Fibroblast of lung (primary cell): ENCODE measurements around the gene MTM1. TPM values are rescaled to one million over a fixed set of nuclear protein-coding genes. Genes with fewer than 3 reads are reported as not detected.
A peak's percentile ranks its signal among the peaks of the same experiment; 100 is the strongest.

Experiments
- DNase-seq, 2 donors: peaks; one replicate each; pipeline versions ENCODE4 v3.0.0 to v3.0.0-alpha.2; 2010; ENCODE audit warnings: low read depth in 2 of 2
- H2AFZ ChIP-seq: 2 replicates; pipeline ENCODE4 v1.5.1; 2012; ENCODE audit warnings: low read length, control low read depth, inconsistent platforms
- H3K27ac ChIP-seq: 2 replicates; pipeline ENCODE4 v1.5.1; 2011; ENCODE audit warnings: low read length, control low read depth; ENCODE audit not compliant: insufficient read depth
- H3K27me3 ChIP-seq: 2 replicates; pipeline ENCODE4 v1.5.1; 2011; ENCODE audit warnings: mild to moderate bottlenecking, low read length; ENCODE audit not compliant: control insufficient read depth, insufficient read depth
- H3K36me3 ChIP-seq: 2 replicates; pipeline ENCODE4 v1.5.1; 2011; ENCODE audit warnings: low read length; ENCODE audit not compliant: control insufficient read depth, insufficient read depth
- H3K4me1 ChIP-seq: 2 replicates; pipeline ENCODE4 v1.5.1; 2011; ENCODE audit warnings: low read length; ENCODE audit not compliant: control insufficient read depth, insufficient read depth; ENCODE audit errors: extremely low read depth
- H3K4me2 ChIP-seq: 2 replicates; pipeline ENCODE4 v1.5.1; 2011; ENCODE audit warnings: low read length, control low read depth; ENCODE audit not compliant: insufficient read depth; ENCODE audit errors: extremely low read depth
- H3K4me3 ChIP-seq, 4 experiments: fragments of 200-600 bp in 1 of 4; sonication (generic) in 1 of 4; replicated peaks in 1 of 4; 2 replicates each; pipeline ENCODE4 v1.5.1; 2011 to 2016; ENCODE audit warnings: low read length in 4 of 4, low read depth in 3 of 4, mild to moderate bottlenecking in 3 of 4, control low read depth in 2 of 4, inconsistent platforms in 1 of 4, mixed read lengths in 1 of 4; ENCODE audit not compliant: insufficient read depth in 1 of 4; ENCODE audit errors: control extremely low read depth in 1 of 4
- H3K79me2 ChIP-seq: 2 replicates; pipeline ENCODE4 v1.5.1; 2012; ENCODE audit warnings: mild to moderate bottlenecking, low read length, inconsistent platforms; ENCODE audit not compliant: control insufficient read depth, insufficient read depth
- H3K9ac ChIP-seq: 2 replicates; pipeline ENCODE4 v1.5.1; 2011; ENCODE audit warnings: mild to moderate bottlenecking, low read length, control low read depth; ENCODE audit not compliant: insufficient read depth
- H3K9me3 ChIP-seq: 2 replicates; pipeline ENCODE4 v1.5.1; 2012; ENCODE audit warnings: low read depth, low read length; ENCODE audit not compliant: control insufficient read depth, insufficient read depth
- H4K20me1 ChIP-seq: 2 replicates; pipeline ENCODE4 v1.5.1; 2011; ENCODE audit warnings: low read length; ENCODE audit not compliant: control insufficient read depth, insufficient read depth; ENCODE audit errors: extremely low read depth
- EZH2 ChIP-seq: IDR thresholded peaks from 2 replicates; pipeline ENCODE4 v1.5.1; 2012; ENCODE audit warnings: low read length, control low read depth, mild to moderate bottlenecking; ENCODE audit errors: missing control alignments
- polyA minus RNA-seq: library from RNA; depleted of rRNA, polyadenylated mRNA; stranded (reverse); fragments of >200 nt; gene quantifications from 2 replicates; pipeline ENCODE4 v1.2.3, GENCODE V29; 2011; ENCODE audit warnings: low replicate concordance
- polyA plus RNA-seq, 2 donors: library from polyadenylated mRNA; depleted of rRNA in 1 of 2; stranded (reverse) in 1 of 2; unstranded in 1 of 2; fragments of >200 nt; gene quantifications; 2 replicates each; pipeline ENCODE4 v1.2.1, GENCODE V29; 2011 to 2012; ENCODE audit warnings: missing spikeins in 1 of 2
- total RNA-seq: library from RNA; depleted of rRNA; stranded (reverse); fragments of >200 nt; gene quantifications from 2 replicates; pipeline ENCODE4 v1.2.1, GENCODE V29; 2014
- TF ChIP-seq, protein P1 (sequence below), 2 donors: IDR thresholded peaks in 1 of 2; conservative IDR thresholded peaks in 1 of 2; 1 replicate in 1 of 2; 2 replicates in 1 of 2; pipeline ENCODE4 v1.5.1; 2011 to 2012; ENCODE audit warnings: low read length in 2 of 2, control low read depth in 1 of 2, inconsistent platforms in 1 of 2, low read depth in 1 of 2, mild to moderate bottlenecking in 1 of 2

The MTM1 gene
- total RNA-seq = 10.0 and 15.2 TPM in 2 replicates
- 5.0 and 5.1 TPM in 2 replicates for polyA plus RNA-seq
- 3.7 and 4.5 TPM in 2 replicates for polyA plus RNA-seq (2012)
- polyA minus RNA-seq = 0.39 and 4.7 TPM in 2 replicates

DNA sequence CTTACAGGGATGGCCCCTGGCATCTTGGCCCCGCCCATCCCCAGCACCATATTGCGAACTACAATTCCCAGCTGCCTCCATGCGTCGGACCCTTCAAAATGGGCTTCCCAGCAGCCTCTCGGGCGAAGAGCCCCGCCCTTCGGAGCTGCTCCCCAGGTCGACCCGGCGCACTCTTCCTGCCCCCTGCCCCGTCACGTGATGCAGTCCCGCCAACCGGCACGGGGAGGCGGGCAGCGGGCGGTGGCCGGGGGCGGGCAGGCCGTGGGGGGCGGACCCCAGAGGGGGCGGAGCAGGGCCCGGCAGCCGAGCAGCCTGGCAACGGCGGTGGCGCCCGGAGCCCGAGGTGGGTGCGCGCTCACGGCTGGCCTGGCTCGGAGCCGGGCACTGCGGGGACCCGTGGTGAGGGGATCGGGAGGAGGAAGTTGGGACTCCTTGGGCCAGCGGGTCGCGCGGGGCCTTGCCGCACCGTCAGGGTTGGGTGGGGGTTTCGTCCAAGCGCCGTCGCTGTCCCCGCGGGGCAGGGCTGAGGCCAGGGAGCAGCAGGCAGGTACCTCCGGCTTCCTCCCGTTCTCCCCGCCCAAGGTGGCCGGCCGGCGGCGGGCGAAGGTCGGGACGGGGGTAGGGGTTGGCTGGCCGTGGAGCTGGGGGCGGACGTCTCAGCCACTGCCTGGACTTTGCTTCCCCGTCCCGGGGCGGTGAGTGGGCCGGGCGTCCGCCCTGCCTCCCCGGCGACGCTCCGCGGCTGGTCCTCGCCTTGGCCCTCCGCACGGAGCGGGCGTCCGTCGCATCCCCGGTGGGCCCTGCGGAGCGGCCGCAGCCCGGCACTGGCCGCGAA, at the start of gene MTM1:
MTM1 (plus strand) TSS at position 302 of the 835 bp plus-strand sequence. CDS start 23,994 bp downstream, outside the sequence.
- Histone ChIP-seq H3K9me3 (no peaks in the 10 kb centered on the region), H4K20me1 (no peaks in the 10 kb centered on the region), H3K9ac (peak within 1 kb of the TSS; percentile 79), H3K4me1 (no peaks in the 10 kb centered on the region), H3K4me2 (peak within 1 kb of the TSS; percentile 70), H2AFZ (peak within 1 kb of the TSS; percentile 46), H3K36me3 (no peaks in the 10 kb centered on the region), H3K4me3 (peak within 1 kb of the TSS; percentile 62 to 71 (median 68)), H3K27ac (peak within 1 kb of the TSS; percentile 76), H3K27me3 (no peaks in the 10 kb centered on the region), H3K79me2 (peaks cover 3% of the 10 kb centered on the region)
- TF ChIP-seq, protein P1, sequence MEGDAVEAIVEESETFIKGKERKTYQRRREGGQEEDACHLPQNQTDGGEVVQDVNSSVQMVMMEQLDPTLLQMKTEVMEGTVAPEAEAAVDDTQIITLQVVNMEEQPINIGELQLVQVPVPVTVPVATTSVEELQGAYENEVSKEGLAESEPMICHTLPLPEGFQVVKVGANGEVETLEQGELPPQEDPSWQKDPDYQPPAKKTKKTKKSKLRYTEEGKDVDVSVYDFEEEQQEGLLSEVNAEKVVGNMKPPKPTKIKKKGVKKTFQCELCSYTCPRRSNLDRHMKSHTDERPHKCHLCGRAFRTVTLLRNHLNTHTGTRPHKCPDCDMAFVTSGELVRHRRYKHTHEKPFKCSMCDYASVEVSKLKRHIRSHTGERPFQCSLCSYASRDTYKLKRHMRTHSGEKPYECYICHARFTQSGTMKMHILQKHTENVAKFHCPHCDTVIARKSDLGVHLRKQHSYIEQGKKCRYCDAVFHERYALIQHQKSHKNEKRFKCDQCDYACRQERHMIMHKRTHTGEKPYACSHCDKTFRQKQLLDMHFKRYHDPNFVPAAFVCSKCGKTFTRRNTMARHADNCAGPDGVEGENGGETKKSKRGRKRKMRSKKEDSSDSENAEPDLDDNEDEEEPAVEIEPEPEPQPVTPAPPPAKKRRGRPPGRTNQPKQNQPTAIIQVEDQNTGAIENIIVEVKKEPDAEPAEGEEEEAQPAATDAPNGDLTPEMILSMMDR (conservative IDR thresholded peaks at IDR 0.05 in 1 of 2, IDR thresholded peaks at IDR 0.05 in 1 of 2; ENCODE audit: low read depth in 1 of 2, low read length in 2 of 2) = no peak
- peak; percentile 94 for DNase-seq

DNA sequence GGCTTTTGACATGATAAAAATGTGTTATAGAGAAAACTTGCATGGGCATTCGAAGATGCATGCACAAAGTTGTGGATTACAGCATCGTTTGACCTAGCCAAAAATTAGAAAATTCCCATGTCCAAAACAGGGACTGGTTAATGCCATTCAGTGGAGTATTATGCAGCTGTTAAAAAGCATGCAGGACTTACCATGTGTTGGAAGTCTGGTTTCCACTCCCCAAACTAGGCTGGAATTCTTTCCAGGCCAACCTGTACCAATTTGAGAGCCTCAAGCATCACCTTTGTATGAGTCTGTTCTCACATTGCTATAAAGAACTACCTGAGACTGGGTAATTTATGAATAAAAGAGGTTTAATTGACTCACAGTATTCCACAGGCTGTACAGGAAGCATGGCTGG, 45.9 kb upstream of the MTM1 start:
- TF ChIP-seq EZH2 = no peak
- TF ChIP-seq, protein P1 (conservative IDR thresholded peaks at IDR 0.05 in 1 of 2, IDR thresholded peaks at IDR 0.05 in 1 of 2; ENCODE audit: low read depth in 1 of 2, low read length in 2 of 2) = no peak

DNA sequence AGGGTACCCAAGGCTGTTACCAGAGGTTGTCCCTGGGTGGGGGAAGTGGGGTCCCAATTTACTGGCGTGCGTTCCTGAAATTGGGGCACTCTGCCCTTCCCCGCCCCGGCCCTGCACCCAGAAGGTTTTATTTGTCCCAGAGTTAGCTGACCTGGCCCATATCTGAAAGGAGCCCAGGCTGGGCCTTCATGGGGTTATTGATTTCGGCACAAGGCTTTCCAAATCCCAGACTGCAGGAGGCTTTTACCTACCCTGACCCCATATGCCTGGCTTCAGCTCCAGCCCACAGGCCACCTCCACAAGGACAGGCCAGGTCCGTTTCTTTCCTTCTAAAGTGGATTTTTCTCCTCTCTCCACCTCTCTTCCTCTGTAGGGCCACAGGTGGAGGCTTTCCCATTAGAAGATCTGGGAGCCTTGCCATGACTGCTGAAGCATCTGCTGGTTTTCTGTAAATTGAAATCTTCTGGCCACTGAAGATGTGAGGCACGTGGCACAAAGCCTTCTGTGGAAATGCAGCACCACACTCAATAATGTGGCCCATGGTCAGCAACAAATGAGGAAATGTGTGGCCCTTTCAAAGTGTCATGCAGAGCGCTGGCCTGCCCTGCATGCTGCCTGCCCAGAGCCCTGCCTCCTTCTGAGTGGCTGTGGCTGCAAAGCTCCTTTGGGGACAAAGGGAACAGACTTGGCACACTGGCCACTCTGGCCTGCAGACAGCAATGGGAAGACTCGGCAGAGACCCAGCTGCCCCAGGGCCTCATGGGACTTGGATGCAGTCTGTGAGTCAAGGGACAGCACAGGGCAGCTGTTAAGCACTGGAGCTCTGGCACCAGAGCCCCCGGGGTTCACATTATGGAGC, 43.1 kb upstream of the MTM1 start:
- Histone ChIP-seq H2AFZ (no peak overlapping the region), H3K9me3 (no peaks in the 10 kb centered on the region), H3K4me2 (no peak overlapping the region), H3K9ac (no peak overlapping the region), H3K27me3 (no peaks in the 10 kb centered on the region), H3K79me2 (no peaks in the 10 kb centered on the region), H3K27ac (no peak overlapping the region), H3K4me1 (no peaks in the 10 kb centered on the region), H3K4me3 (no peak overlapping the region), H3K36me3 (no peaks in the 10 kb centered on the region), H4K20me1 (no peaks in the 10 kb centered on the region)
- no peak for TF ChIP-seq EZH2
- TF ChIP-seq, protein P1 (conservative IDR thresholded peaks at IDR 0.05 in 1 of 2, IDR thresholded peaks at IDR 0.05 in 1 of 2; ENCODE audit: low read depth in 1 of 2, low read length in 2 of 2) = no peak
- DNase-seq = no peak

More for the DNA sequence above, 45.9 kb upstream of the MTM1 start:
- Histone ChIP-seq H3K36me3 (no peaks in the 10 kb centered on the region), H2AFZ (no peak overlapping the region), H3K9me3 (no peaks in the 10 kb centered on the region), H4K20me1 (no peaks in the 10 kb centered on the region), H3K4me2 (no peak overlapping the region), H3K4me1 (no peaks in the 10 kb centered on the region), H3K79me2 (no peaks in the 10 kb centered on the region), H3K9ac (no peak overlapping the region), H3K27ac (no peak overlapping the region), H3K4me3 (no peak overlapping the region), H3K27me3 (no peaks in the 10 kb centered on the region)
- no peak for DNase-seq
